OCI-M2 (cell line): ENCODE data around the gene MT1H.
"Not testable (repeated sequence)": the region's sequence is repeated elsewhere in the genome, so short reads cannot be mapped to it uniquely, and the experiment has no call there.

Experiments
- DNase-seq: peaks from one replicate; lab custom pipeline; 2025; ENCODE audit not compliant: unreplicated experiment; lab: John Stamatoyannopoulos, UW

MT1H gene

DNA sequence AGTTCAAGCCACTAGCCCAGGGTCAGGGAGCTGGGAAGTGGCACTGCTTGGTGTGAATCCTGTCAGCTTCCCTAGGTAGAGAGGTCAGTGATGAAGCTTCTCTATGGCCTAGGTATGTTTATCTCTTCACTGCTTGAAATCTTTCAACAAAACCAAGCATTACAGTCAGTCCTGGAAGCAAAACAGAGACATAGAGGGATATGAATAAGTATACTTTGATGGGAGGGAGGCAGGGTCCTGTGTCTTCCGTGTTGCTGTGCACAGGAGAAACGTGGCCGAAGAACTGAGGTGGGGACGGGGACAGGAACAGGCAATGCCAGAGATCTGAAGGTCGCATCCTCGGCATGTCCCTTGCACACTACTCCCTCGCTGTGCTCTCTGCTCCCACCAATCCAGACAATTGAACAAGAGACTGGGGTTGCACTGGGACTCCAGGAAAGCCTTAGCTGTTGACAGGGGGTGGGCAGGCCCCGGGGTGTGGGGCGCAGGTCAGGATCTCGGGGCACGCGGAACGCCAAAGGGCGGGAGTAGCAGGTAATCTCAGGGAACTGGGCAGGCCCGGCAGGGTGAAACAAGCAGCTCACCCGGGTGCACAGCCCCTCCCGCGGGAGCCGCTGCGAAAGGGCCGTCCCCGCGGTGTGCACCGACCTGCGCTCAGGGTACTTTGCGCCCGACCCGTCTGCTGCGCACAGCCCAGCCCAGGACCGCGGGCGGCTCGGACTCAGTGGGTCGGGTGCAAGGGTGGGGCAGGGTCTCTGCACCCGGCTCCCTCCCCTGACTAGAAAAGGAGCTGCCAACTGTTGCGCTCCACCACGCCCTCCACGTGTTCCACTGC lies at the start of gene MT1H:
Gene MT1H, plus strand, starts transcription at position 810 of the 835 bp plus-strand sequence. CDS start 71 bp downstream, outside the sequence.
- no peak for DNase-seq

DNA sequence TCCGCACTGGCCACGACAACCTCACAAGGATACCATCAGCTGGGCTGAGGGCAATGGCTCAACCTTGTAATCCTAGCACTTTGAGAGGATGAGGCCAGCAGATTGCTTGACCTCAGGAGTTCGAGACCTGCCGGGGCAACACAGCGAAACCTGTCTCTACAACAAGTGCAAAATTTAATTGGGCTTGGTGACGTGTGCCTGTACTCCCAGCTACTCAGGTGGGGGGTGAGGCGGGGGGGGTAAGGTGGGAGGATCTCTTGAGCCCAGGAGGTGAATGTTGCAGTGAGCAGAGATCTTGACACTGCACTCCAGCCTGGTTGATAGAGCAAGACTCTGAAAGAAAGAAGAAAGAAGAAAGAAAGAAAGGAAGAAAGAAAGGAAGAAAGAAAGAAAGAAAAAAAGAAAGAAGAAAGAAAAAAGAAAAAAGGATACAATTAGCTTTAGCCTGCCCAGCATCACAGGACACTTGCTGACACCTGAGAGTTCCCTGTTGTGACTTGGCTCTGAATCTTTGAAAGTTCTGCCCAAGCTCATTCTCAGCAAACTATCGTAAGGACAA lies 49.2 kb upstream of the MT1H start:
- DNase-seq: no peak

DNA sequence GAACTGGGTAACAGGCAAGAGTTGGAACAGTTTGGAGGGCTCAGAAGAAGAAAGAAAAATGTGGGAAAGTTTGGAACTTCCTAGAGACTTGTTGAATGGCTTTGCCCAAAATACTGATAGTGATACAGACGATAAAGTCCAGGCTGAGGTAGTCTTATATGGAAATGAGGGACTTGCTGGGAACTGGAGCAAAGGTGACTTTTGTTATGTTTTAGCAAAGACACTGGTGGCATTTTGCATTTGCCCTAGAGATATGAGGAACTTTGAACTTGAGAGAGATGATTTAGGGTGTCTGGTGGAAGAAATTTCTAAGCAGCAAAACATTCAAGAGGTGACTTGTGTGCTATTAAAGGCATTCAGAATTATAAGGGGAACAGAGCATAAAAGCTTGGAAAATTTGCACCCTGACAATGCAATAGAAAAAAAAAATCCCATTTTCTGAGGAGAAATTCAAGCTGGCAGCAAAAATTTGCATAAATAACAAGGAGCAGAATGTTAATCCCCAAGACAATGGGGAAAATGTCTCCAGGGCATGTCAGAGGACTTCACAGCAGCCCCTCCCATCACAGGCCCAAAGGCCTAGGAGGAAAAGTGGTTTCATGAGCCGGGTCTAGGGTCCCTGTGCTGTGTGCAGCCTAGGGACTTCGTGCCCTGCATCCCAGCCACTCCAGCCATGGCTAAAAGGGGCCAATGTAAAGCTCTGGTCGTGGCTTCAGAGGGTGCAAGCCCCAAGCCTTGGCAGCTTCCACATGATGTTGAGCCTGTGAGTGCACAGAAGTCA lies 47.8 kb upstream of the MT1H start:
- DNase-seq: not testable (repeated sequence)

DNA sequence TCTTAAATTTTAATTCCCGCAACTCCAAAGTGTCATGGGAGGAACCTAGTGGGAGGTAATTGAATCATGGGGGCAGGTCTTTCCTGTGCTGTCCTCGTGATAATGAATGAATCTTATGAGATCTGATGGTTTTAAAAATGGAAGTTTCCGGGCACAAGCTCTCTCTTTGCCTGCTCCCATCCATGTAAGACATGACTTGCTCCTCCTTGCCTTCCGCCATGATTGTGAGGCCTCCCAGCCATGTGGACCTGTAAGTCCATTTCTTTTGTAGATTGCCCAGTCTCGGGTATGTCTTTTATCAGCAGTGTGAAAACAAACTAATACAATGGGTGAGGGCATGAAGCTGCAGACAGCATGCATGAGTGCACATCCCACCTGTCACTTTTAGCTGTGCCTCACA lies 46.4 kb upstream of the MT1H start:
- DNase-seq: not testable (repeated sequence)

DNA sequence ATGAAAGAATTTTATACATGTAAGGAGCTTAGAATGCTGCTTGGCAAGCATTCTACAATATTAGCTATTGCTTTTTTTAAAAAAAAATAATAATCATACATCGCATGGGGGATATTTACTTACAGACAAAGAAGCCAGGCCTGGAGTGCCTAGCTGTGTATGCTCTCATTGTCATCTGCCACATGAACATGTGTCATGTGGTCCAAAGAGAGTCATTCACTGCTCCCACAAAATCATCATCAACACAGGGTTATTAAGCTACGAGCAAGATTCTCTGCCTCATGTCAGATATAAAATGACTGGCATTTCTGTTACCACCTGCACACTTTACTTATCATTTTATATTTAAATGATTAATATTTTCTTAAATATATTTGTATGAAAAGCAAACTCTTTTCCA lies 46.0 kb upstream of the MT1H start:
- DNase-seq: no peak

DNA sequence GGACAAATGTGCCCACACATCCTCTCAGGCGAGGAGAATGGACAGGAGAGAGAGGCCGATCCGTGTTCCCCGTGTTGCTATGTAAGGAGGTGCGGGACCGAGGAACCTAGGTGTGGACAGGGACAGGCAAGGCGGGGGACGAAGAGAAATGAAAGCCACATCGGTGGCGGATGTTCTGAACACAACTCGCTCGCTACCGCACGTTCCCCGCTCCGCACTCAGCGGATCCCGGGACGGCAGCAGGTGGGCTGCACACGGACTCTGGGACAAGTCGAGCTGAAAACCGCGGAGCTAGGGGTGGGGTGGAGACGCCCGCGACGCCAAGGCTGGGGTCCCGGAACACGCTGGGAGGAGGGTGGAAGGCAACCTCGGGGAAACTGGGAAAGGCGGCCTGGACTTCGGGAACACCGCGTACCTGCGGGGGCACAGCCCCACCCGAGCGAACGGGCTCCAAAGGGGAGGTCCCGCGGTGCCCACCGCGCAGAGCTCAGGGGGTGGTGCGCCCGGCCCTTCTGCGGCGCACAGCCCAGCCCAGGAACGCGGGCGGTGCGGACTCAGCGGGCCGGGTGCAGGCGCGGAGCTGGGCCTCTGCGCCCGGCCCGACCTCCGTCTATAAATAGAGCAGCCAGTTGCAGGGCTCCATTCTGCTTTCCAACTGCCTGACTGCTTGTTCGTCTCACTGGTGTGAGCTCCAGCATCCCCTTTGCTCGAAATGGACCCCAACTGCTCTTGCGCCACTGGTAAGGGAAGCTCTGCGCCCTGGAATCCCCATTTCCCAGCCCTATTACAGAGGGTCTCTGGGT lies 44.3 kb upstream of the MT1H start, which contains the start of gene MT1E:
Gene MT1E, plus strand, starts transcription at position 642 of the 803 bp plus-strand sequence. Its CDS starts 71 bp downstream, at position 713.
- no peak for DNase-seq

DNA sequence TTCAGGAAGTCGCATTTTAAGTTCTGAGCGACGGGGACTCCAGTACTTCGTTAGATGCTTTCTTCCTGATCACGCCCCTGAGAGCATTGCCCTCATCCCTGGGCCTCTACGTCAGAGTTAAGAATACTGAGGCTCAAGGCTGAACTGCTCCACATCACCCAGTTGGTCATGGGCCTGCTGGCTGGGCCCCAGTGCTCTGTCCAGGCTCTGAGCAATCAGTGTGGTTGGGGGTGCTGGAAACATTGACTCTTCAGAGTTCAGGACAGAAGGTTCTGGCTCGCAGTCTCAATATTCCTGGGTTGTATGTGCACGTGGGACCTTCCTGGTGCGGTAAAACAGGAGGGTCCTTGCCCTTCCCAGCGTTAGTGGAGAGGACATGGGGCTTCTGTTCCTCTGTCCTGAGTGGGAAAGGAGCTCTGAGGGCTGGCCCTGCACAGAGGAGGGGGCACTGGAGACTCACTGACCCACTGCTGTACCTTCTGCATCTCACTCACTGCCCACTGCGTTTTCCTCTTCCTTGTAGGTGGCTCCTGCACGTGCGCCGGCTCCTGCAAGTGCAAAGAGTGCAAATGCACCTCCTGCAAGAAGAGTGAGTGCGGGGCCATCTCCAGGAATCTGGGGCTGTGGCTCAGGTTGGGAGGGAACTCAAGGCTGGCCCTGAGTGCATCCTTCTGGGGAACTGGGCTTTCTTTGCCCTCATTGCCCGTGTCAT lies 43.5 kb upstream of the MT1H start:
- no peak for DNase-seq

DNA sequence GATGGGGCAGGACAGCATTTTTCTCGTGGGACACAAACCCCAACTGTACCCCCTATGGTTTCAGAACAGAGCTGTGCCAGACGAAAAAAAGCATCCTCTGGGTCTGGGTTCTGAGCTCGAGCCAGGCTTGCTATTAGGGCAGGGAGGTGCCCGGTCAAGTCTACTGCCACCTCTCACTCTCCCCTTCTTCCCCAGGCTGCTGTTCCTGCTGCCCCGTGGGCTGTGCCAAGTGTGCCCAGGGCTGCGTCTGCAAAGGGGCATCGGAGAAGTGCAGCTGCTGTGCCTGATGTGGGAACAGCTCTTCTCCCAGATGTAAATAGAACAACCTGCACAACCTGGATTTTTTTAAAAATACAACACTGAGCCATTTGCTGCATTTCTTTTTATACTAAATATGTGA lies 42.9 kb upstream of the MT1H start:
- no peak for DNase-seq

DNA sequence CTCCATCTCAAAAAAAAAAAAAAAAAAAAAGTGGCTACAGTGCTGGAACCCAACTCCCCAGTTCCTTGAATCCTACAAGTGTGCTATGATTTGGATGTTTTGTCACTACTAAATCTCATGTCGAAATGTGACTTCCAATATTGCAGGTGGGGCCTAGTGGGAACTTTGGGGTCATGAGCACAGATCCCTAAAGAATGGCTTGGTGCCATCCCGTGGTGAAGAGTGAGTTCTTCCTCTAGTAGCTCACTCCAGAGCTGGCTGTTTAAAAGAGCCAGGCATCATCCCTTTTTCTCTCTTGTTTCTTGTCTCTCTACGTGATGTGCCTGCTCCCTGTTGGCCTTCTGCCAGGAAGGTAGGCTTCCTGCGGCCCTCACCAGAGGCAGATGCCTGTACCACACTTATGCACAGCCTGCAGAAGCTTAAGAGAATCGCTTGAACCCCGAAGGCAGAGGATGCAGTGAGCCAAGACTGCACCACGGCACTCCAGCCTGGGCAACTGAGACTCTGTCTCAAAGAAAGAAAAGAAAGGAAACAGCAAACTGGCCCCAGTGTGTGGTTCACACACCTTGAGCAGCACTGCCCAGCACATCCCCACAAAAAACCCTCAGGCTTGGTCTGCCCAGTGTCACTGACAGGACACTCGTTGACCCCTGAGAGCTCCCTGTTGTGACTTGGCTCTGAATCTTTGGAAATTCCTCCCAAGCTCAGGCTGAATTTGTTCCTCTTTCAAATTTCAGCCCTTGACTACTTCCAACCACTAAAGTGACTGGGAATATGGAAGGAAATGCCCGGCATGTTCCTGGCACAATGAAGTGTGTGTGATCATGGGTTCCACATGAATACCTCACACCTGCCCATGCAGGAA lies 40.9 kb upstream of the MT1H start:
- DNase-seq: no peak

DNA sequence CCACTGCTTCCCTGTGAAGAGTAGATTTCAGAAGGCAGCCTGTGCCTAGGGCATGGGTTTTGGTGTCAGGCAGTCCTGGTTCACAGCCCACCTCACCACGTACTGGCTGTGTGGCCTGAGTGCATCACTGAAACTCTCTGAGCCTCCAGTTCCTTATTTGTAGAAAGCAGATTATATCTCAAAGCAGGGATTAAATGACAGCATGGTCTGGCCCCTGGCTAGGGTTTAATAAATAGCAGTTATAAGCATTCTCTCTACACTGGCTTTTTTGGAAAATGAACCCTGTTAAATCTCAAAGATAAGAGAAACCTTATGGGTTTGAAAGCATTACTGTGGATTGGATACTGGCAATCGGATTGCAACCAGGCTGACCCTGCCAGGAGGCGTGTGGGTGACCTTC lies 40.1 kb upstream of the MT1H start:
- DNase-seq: no peak

DNA sequence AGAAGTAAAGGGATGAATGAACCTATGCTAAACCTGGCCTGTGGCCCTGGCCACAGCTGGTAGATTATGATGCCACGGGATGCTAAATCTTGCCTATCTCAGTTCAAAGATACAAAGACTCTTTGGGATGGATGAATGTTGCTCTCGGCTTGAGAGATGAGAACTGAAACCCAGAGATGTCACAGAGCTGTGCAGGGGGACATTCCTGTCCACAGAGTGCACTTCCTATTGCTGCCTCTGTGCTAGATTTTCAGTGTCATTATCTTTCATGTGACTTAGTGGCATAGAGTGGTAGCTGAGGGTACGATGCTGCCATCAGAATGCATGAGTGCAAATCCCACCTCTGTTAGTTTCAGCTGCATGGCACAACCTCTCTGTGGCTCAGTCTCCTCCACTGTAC lies 39.5 kb upstream of the MT1H start:
- DNase-seq: no peak

DNA sequence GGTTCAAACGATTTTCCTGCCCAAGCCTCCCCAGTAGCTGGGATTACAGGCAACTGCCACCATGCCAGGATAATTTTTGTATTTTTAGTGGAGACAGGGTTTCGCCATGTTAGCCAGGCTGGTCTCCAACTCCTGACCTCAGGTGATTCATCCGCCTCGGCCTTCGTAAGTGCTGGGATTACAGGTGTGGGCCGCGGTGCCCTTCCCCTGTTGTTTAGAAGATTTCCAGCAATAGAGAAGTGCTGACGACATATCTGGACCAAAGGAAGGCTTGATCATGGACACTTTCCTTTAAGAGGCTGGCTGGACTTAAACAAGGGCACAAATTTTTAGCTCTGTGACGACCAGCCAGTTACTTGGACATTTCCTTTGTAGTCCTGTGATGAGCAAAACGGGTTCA lies 38.4 kb upstream of the MT1H start:
- no peak for DNase-seq

DNA sequence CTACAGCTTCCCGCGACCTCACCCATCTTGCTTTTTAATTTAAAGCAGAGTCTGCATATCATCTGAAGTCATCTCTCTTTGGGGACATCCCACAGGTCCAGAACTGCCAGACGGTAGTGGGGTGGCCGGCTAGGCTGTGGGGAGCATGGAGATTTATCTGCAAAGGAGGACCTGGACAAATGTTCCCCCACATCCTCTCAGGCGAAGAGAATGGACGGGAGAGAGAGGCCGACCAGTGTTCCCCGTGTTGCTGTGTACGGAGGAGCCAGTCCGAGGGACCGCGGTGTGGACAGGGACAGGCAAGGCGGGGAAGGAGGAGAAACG lies 37.8 kb upstream of the MT1H start:
- DNase-seq: no peak

DNA sequence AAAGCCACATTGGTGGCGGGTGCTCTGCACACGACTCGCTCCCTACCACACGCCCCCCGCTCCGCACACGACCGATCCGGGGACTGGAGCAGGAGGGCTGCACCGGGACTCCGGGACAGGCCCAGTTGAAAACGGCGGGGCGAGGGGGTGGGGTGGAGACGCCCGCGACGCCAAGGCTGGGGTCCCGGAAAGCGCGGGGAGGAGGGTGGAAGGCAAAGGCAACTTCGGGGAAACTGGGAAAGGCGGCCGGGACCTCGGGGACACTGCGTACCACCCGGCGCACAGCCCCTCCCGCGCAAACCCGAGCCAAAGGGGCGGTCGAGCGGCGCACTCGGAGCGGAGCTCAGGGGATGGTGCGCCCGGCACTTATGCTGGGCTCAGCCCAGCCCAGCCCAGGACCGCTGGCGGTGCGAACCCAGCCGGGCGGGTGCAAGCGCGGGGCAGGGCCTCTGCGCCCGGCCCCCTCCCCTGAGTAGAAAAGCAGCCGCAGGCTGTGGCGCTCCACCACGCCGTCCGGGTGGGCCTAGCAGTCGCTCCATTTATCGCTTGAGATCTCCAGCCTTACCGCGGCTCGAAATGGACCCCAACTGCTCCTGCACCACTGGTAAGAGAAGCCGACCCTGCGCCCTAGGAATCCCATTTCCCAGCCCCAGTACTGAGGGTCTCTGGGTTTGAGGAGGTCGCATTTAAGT lies 37.3 kb upstream of the MT1H start, which contains the start of gene MT1M:
Gene MT1M, plus strand, starts transcription at position 504 of the 692 bp plus-strand sequence. Its CDS starts 73 bp downstream, at position 577.
- no peak for DNase-seq

DNA sequence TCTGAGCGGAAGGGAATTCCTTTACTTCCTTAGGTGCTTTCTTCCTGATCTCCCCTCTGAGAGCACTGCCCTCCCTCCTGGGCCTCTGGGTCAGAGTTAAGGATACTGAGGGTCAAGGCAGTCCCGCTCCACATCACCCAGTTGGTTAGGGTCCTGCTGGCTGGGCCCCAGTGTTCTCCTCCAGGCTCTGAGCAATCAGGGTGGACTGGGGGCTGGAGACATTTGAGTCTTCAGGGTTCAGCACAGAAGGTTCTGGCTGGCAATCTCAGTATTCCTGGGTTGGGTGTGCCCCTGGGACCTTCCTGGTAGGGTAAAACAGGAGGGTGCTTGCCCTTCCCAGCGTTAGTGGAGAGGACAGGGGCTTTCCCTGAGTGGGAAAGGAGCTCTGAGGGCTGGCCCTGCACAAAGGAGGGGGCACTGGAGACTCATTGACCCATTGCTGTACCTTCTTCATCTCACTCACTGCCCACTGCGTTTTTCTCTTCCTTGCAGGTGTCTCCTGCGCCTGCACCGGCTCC lies 36.7 kb upstream of the MT1H start:
- no peak for DNase-seq

DNA sequence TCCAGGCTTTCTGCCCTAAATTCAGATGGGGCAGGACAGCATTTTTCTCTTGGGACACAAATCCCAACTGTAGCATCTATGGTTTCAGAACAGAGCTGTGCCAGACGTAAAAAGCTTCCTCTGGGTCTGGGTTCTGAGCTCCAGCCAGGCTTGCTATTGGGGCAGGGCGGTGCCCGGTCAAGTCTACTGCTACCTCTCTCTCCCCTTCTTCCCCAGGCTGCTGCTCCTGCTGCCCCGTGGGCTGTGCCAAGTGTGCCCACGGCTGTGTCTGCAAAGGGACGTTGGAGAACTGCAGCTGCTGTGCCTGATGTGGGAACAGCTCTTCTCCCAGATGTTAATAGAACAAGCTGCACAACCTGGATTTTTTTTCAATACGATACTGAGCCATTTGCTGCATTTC lies 36.1 kb upstream of the MT1H start:
- DNase-seq: no peak

DNA sequence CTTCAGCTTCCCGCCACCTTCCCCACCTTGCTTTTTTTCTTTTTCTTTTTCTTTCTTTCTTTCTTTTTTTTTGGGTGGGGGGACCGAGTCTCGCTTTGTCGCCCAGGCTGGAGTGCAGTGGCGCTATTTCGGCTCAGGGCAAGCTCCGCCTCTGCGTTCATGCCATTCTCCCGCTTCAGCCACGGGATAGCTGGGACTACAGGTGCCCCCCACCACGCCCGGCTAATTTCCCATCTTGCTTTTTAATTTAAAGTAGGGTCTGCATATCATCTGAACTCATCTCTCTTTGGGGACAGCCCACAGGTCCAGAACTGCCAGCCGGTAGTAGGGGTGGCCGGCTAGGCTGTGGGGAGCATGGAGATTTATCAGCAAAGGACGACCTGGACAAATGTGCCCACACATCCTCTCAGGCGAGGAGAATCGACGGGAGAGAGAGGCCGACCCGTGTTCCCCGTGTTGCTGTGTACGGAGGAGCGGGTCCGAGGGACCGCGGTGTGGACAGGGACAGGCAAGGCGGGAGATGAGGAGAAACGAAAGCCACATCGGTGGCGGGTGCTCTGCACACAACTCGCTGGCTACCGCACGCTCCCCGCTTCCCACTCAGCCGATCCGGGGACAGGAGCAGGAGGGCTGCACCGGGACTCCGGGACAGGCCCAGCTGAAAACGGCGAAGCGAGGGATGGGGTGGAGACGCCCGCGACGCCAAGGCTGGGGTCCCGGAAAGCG lies 34.7 kb upstream of the MT1H start:
- DNase-seq: no peak

DNA sequence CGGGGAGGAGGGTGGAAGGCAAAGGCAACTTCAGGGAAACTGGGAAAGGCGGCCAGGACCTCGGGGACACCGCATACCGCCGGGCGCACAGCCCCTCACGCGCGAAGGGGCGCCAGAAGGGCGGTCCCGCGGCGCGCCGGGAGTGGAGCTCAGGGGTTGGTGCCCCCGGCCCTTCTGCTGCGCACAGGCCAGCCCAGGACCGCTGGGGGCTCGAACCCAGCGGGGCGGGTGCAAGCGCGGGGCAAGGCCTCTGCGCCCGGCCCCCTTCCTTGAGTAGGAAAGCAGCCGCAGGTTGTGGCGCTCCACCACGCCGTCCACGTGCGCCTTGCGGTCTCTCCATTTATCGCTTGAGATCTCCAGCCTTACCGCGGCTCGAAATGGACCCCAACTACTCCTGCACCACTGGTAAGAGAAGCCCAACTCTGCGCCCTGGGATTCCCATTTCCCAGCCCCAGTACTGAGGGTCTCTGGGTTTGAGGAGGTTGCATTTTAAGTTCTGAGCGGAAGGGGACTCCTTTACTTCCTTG lies 34.1 kb upstream of the MT1H start:
- DNase-seq: no peak
